ENCODE data around the gene PERM1.

DNA sequence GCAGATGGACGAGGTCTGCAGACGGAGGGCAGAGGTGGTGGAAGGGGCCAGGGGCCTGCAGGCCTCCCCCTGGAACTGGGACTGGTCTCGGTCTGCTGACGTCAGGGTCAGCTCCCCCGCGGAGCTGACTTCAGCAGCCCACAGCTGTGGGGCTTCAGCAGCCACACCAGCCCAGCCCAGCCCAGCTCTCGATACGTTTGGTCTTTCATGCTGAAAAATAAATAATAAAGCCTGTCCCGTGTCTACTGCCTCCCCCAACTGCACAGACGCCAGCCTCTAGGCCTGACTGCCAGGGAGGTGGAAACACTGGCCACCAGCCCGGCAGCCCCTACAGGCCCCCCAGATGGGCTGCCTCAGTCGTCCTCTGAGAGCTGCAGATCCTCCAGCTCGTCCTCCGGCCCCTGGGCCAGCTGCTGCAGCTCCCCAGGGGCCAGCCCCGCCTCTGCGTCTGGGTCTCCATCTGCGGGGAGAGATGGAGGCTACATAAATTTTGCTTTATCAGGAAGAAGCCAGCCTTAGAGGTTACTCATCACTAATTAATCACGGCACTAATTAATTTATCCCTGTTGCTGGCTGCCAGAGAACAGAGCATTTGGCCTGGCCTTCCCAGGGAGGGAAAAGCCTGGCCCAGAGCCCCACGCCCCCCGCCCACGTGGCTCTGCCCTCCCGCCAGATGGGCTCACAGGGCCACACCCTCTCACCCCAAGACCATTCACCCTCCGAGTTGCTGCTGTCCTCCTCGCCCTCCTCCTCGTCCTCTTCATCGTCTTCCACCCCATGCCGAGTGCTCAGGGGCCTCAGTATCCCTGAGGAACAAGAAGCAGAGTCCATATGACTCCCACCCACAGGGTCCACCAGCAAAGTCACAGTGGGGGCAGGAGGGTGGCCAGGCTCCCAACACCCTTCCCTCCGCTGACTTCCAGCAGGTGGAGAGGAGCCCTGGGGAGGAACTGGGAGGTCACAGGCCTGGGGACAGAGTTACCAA, 37.3 kb downstream of the PERM1 start:
- no peak for TF ChIP-seq CTCF (conservative IDR thresholded peaks at IDR 0.05; ENCODE audit: low read length)
- TF ChIP-seq EZH2phosphoT487 (IDR thresholded peaks at IDR 0.05; ENCODE audit: borderline replicate concordance), result no peak

Data from Loucy (cell line).